Activated CD8-positive, alpha-beta memory T cell treated with anti-CD3 and anti-CD28 coated beads, Interleukin-2, amount 50 U/mL, for 4 hours (primary cell): Measurements from ENCODE around the gene C10orf67.
"Not testable (repeated sequence)": the region's sequence is repeated elsewhere in the genome, so short reads cannot be mapped to it uniquely, and the experiment has no call there.

Experiments used
- DNase-seq: peaks from one replicate; pipeline ENCODE4 v3.0.0-alpha.2; 2020

The C10orf67 gene

GRCh38 chr10:23263441-23264164 lies 81.0 kb downstream of the C10orf67 start:
- DNase-seq: no peak

GRCh38 chr10:23262928-23263327 lies 81.7 kb downstream of the C10orf67 start:
- DNase-seq: no peak

GRCh38 chr10:23258516-23258915 lies 86.1 kb downstream of the C10orf67 start:
- DNase-seq: no peak

DNA sequence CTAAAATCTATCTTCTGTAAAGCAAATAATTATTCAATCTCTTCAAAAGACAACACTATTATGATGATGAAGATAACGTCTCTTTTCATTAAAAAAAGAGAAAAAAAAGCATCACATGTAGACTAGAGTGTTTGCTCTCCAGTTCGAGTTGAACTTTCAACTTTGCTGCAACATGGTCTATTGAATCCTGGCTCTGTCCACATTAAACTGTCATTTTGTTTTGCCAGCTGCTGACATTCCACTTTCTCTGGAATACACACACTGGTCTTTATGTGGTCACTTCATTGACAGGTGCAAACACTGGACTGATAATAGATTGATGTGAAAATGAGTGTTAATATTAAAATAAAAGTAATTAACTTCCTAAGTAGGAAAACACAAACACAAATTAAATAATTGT lies 90.8 kb downstream of the C10orf67 start:
- DNase-seq: no peak

GRCh38 chr10:23252859-23253258 lies 91.7 kb downstream of the C10orf67 start:
- DNase-seq: not testable (repeated sequence)

- not testable (repeated sequence) for DNase-seq
These were observed 102.8 kb downstream of the C10orf67 start for GRCh38 chr10:23241779-23242178.

DNA sequence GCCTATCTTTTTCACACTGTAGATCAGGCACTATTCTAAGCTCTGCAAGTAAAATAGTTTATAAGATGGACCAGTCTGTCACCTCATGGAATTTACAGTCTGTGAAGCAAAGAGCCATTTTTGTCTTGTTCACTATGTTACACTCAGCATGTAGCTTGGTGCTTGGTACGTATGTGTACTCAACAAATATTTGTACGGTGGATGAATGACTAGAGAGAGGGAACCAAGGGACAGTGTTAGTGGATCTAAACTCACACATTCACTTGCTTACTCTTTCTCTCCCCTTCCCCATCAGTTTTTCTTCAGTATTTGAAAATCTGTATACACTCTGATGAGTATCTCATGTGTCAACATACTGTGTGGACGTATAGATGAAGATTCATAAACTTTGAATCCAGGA lies 106.6 kb downstream of the C10orf67 start:
- no peak for DNase-seq

GRCh38 chr10:23230582-23230981 lies 114.0 kb downstream of the C10orf67 start:
- DNase-seq: no peak

DNA sequence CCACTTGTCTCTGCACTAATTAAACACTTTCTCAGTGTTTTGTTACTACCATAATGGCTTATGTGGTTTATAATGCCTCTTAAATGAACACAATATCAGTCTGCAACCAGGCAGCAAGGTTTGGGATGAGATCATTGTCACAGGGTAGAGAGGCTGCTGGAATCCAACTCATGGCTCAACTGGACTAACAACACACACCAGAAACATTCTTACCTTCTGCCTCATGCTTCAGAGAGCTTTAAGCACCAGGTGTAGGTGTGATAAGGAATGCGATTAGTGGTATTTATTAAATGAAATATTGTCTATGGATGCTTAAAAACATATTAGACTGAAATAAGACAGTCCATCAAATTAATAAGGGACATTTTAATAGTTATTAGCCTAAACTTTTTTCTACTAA lies 127.1 kb downstream of the C10orf67 start:
- DNase-seq: no peak

DNA sequence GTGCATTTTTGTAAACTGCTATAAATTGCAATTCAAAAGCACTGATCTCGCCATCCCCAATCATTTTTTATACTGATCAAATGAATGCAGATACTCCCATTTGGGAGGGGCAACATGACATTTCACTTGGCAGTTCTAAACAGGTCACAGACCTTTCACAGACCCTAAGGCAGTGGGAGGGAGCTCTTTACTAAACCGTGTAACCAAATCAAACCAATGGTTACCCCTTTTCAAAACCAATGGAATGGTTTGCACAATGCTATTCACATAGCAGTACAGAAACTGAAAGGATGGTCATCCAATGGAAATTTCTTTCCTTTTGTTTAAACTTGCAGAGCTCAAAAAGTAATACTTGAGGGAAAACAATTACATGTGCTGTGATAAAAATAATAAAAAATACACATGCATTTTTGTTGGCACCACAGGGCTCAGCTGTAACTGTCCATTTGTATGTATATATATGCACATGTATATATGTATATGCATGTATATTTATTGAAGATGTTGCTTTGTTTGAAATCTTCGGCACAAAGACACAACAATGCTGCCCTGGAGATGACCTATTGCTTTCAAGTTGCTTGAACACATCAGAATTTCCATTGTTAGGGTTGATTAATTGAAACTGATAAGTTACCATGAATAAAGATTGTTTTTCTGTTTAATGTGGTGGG lies 138.5 kb downstream of the C10orf67 start:
- no peak for DNase-seq

GRCh38 chr10:23204773-23205172 lies 139.8 kb downstream of the C10orf67 start:
- no peak for DNase-seq

DNA sequence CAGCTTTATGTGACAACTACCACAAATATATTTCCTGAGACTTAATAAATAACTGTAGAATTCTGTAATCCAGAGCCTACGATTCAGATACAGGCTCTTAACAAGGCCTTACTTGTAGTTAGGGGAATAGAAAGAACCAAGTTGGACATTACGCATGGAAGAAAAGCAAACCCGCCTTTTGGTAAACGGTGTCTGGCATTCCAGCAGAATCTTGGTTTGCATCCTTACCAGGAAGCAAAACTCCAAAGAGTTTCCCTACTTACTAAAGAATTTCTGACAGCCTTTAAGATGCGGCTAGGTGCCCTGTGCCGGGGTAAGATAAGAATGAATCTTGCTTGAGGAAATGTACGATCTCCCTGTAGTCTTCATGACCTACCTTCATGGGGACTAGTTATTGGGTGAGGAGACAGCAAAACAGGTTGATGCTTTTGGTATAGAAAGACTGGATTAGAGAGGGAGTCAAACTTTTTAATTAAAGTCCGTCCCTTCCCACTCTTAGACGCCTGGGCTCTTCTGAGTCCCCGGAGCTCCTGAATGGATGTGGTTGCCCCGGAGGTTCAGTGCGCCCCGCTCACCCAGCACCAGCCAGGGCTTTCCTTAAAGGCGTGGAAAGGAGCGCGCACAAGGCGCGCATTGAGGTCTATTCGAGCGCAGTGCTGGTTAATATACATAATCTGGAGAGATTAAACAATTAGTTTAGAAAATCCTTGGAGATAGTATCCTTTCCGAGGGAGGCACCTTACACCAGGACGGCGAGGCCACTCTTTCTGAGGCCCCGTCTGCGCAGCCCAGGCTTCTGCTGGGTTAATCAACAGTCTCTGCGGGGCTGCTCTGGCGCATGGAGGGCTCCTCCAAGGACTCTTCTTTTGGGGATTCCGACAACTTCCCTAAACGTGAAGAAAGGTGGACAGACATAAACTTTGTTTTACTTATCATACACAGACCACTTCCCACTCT lies 140.9 kb downstream of the C10orf67 start:
- no peak for DNase-seq

DNA sequence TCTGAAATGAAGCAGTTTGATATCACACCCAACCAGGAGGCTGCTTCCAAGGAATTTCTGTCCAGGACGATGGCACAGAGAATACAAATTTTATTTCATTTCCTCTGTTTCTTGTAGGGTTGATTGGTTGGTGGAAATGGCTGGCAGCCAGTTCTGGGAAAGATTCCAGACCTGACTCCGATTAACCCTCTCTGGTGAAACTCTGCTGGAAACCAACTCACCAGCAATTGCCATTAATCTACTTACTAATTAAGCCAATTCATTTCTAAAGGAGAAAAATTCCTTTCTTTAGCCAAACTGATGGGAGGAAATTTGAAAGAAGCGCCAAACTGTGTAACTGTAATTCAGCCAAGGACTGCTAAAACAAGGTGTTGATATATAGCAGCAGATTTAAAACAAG lies 141.8 kb downstream of the C10orf67 start:
- no peak for DNase-seq

DNA sequence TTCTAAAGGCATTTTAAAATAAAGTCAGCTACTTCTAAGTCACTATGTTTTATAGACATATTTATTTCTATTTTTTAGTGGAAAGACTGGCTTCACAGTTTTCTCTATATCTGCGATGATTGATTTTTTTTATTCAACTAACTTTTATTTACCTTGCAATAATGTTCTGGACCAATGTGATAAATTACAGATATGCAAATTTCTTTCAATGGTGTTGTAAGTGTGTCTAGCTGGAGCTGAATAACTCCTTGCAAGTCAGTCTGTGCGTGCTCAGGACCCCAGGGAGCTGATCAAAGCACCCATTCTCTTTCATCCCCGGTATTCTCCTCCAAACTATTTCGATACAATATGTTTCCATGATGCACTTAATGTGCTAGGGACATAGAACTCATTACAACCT lies 142.8 kb downstream of the C10orf67 start:
- no peak for DNase-seq

- no peak for DNase-seq
These were observed 143.5 kb downstream of the C10orf67 start for GRCh38 chr10:23200997-23201652.

- no peak for DNase-seq
These were observed 144.0 kb downstream of the C10orf67 start for GRCh38 chr10:23200586-23200985.

DNA sequence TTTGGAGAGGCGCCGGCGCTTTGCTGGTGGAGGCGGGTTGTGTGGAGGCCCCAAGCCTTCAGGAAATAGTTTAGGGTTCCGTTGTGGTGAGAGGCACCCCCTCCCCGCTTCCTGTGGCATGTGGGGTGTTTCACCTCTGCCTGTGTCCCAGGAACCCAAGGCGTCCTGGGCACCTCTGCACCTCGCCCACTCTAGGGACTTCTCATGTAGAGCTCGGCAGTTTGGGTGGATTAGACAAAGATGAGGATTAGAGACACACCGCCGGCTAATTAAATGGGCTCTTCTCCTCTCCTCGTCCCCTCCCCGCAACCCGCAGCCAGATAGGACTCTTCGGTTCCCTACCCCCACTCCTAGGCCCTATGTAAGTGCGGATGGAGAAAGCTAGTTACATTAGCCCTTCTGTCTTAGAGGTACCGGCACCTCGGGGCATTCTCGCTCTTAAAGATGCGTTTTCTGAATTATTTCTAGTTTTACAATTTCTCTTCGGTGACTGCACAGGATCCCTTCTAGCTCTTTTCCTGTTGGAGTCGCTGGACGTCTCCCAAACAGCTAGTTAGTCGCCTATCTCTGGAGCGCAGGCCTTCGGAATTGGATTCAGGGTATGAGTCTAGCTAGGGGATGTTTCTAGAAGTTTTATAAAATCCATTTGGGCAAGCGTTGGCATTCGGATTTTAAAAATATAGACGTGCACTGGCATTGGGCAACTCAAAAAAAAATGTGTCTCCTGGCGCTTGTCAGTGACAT lies 144.7 kb downstream of the C10orf67 start:
- no peak for DNase-seq

GRCh38 chr10:23198940-23199767 lies 145.4 kb downstream of the C10orf67 start:
- DNase-seq: no peak

- no peak for DNase-seq
These were observed 146.0 kb downstream of the C10orf67 start for GRCh38 chr10:23198610-23198939.

DNA sequence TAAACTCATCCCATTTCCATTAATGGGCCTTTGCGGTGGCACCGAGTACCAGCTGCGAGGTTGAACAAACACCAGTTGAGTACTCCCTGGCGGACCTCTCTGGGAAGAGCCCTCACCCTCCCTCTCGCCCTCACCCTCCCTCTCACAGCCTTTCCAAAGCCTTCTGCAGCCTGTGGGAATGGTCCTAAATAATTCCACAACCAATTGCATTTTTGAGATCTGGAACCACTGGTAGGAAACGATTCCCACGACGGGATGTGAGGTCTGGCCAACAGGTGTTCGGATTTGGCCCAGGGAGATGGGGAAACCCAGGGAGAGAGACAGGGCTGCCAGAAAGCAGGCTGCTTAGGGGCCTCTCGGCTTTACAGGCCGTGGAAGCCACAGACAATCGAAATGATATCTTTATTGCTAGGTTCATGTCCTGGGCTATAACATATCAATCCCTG lies 147.2 kb downstream of the C10orf67 start:
- no peak for DNase-seq

DNA sequence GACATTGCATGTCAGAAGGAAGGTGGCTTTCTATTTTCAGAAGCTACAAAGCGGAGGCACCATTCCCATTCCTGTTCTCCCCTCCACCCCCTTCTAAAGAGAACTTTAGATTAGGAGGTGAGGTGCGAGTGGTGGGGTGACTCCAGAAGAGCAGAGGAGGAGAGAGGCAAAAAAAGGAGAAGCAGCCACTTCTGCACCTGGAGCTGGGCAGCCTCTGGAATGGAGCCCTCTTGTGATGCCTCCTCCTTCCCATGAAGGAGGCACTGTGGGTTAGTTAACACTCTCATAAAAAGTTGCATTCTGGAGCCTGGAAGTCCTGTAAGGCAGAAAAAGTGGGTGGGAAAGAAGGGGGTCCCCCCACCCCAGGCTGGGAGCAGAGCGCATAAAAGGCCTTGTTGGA lies 147.7 kb downstream of the C10orf67 start:
- no peak for DNase-seq
